Tibial artery (tissue), 4 donors: ENCODE results near the gene RAB28.

ENCODE experiments used
- DNase-seq, 2 donors: peaks; one replicate each; pipeline ENCODE4 v3.0.0-alpha.2; 2019
- H3K27ac ChIP-seq, 2 donors: fragments of 200-600 bp; sonication (generic) in 1 of 2; 1 replicate in 1 of 2; 2 replicates in 1 of 2; pipeline ENCODE4 v1.5.1; 2018 to 2019; ENCODE audit warnings: mild to moderate bottlenecking in 1 of 2
- H3K27me3 ChIP-seq, 2 donors: fragments of 200-600 bp; sonication (generic) in 1 of 2; one replicate each; pipeline versions ENCODE4 v1.5.1 to v1.6.0; 2016 to 2019
- H3K36me3 ChIP-seq, 3 donors: fragments of 200-600 bp; sonication (generic) in 2 of 3; one replicate each; pipeline ENCODE4 v1.5.1; 2016 to 2019; ENCODE audit warnings: mild to moderate bottlenecking in 2 of 3
- H3K4me1 ChIP-seq, 4 donors: fragments of 200-600 bp; sonication (generic) in 2 of 4; 1 replicate in 3 of 4; 2 replicates in 1 of 4; pipeline ENCODE4 v1.5.1; 2016 to 2019
- H3K4me3 ChIP-seq, 2 donors: fragments of 200-600 bp; sonication (generic) in 1 of 2; 1 replicate in 1 of 2; 2 replicates in 1 of 2; pipeline ENCODE4 v1.5.1; 2018 to 2019; ENCODE audit warnings: mild to moderate bottlenecking in 2 of 2
- H3K9me3 ChIP-seq, 3 donors: fragments of 200-600 bp; sonication (generic) in 1 of 3; one replicate each; pipeline ENCODE4 v1.5.1; 2016 to 2019
- CTCF ChIP-seq, 2 experiments: fragments of 200-600 bp in 1 of 2; fragments of 450-650 bp in 1 of 2; IDR thresholded peaks; one replicate each; pipeline ENCODE4 v1.5.1; 2017 to 2019; ENCODE audit warnings: antibody characterized with exemption in 2 of 2, mild to moderate bottlenecking in 1 of 2, moderate library complexity in 1 of 2
- intact Hi-C: fragments of 100-400 bp; cut with DNase I; formaldehyde crosslinking; loops from one replicate; pipeline ENCODE4 v1.15.0; 2023; ENCODE audit warnings: low total_unique reads

The RAB28 gene

GRCh38 chr4:13527981-13528820 is 44.1 kb upstream of the RAB28 start:
- Histone ChIP-seq H3K9me3 (peaks cover 0 to 21% (median 17%) of the 10 kb centered on the region in 3 donors), H3K36me3 (peaks cover 0 to 5% (median 0%) of the 10 kb centered on the region in 3 donors), H3K27ac (no peak overlapping the region), H3K4me1 (peaks cover 0 to 20% (median 16%) of the 10 kb centered on the region in 4 donors), H3K27me3 (peaks cover 6 to 98% of the 10 kb centered on the region in 2 donors), H3K4me3 (no peak overlapping the region)
- intact Hi-C loops, result no loop called here
- no peak for DNase-seq
- no peak for TF ChIP-seq CTCF (IDR thresholded peaks at IDR 0.05)

- peaks cover 6 to 100% of the 10 kb centered on the region in 2 donors for H3K27me3 ChIP-seq
- DNase-seq, result no peak
- peaks cover 0 to 5% (median 0%) of the 10 kb centered on the region in 3 donors for H3K36me3 ChIP-seq
- no peak overlapping the region for H3K4me3 ChIP-seq
- intact Hi-C loops, result no loop called here
- peaks cover 0 to 23% (median 17%) of the 10 kb centered on the region in 3 donors for H3K9me3 ChIP-seq
- no peak overlapping the region for H3K27ac ChIP-seq
- TF ChIP-seq CTCF (IDR thresholded peaks at IDR 0.05), result no peak
- H3K4me1 ChIP-seq, result peaks cover 0 to 25% (median 18%) of the 10 kb centered on the region in 4 donors
Observed at GRCh38 chr4:13527192-13527980, 43.2 kb upstream of the RAB28 start.

GRCh38 chr4:13526658-13527057 is 42.5 kb upstream of the RAB28 start:
- intact Hi-C loops, result no loop called here
- Histone ChIP-seq H3K4me3 (no peak overlapping the region), H3K9me3 (peaks cover 0 to 23% (median 17%) of the 10 kb centered on the region in 3 donors), H3K36me3 (peaks cover 0 to 5% (median 0%) of the 10 kb centered on the region in 3 donors), H3K4me1 (peaks cover 0 to 28% (median 19%) of the 10 kb centered on the region in 4 donors), H3K27me3 (peaks cover 6 to 99% of the 10 kb centered on the region in 2 donors), H3K27ac (no peak overlapping the region)
- DNase-seq, result no peak
- no peak for TF ChIP-seq CTCF (IDR thresholded peaks at IDR 0.05)

GRCh38 chr4:13525606-13526281 is 41.6 kb upstream of the RAB28 start:
- Histone ChIP-seq H3K27me3 (peaks cover 6 to 95% of the 10 kb centered on the region in 2 donors), H3K36me3 (peaks cover 0 to 5% (median 0%) of the 10 kb centered on the region in 3 donors), H3K4me1 (peaks cover 0 to 28% (median 19%) of the 10 kb centered on the region in 4 donors), H3K9me3 (peaks cover 0 to 23% (median 17%) of the 10 kb centered on the region in 3 donors), H3K4me3 (no peak overlapping the region), H3K27ac (no peak overlapping the region)
- DNase-seq, result no peak
- TF ChIP-seq CTCF (IDR thresholded peaks at IDR 0.05), result no peak
- intact Hi-C loops, result no loop called here

GRCh38 chr4:13524504-13525243 is 40.5 kb upstream of the RAB28 start:
- Histone ChIP-seq H3K36me3 (peaks cover 0 to 5% (median 0%) of the 10 kb centered on the region in 3 donors), H3K27ac (no peak overlapping the region), H3K4me3 (no peak overlapping the region), H3K9me3 (peaks cover 0 to 23% (median 17%) of the 10 kb centered on the region in 3 donors), H3K4me1 (peaks cover 0 to 28% (median 19%) of the 10 kb centered on the region in 4 donors), H3K27me3 (peaks cover 6 to 84% of the 10 kb centered on the region in 2 donors)
- TF ChIP-seq CTCF (IDR thresholded peaks at IDR 0.05), result no peak
- DNase-seq, result no peak
- intact Hi-C loops, result no loop called here
